Neural progenitor cell (in vitro differentiated cells): Measurements from ENCODE around the gene SLC26A6. TPM values are rescaled to one million over a fixed set of nuclear protein-coding genes. Genes with fewer than 3 reads are reported as not detected.

Experiments used
- DNase-seq: peaks from one replicate; pipeline ENCODE4 v3.0.0-alpha.2; 2016; ENCODE audit warnings: low spot score
- H2AFZ ChIP-seq: fragments of 200-600 bp; sonication (generic); replicated peaks from 2 replicates; pipeline ENCODE4 v1.6.1; 2016; ENCODE audit warnings: antibody characterized with exemption
- H3F3A ChIP-seq: fragments of 200-600 bp; sonication (generic); 2 replicates; pipeline ENCODE4 v1.6.1; 2016; ENCODE audit warnings: antibody characterized with exemption, low read depth
- H3K27ac ChIP-seq: fragments of 200-600 bp; sonication (generic); 2 replicates; pipeline ENCODE4 v1.5.1; 2016; ENCODE audit warnings: mild to moderate bottlenecking
- H3K27me3 ChIP-seq: fragments of 200-600 bp; sonication (generic); 2 replicates; pipeline ENCODE4 v1.6.1; 2016; ENCODE audit warnings: mild to moderate bottlenecking, moderate library complexity
- H3K36me3 ChIP-seq: fragments of 200-600 bp; sonication (generic); 2 replicates; pipeline ENCODE4 v1.5.1; 2016
- H3K4me1 ChIP-seq: fragments of 200-600 bp; sonication (generic); 2 replicates; pipeline ENCODE4 v1.6.1; 2016; ENCODE audit warnings: mixed run types
- H3K4me2 ChIP-seq: fragments of 200-600 bp; sonication (generic); 2 replicates; pipeline ENCODE4 v1.6.1; 2016
- H3K4me3 ChIP-seq: fragments of 200-600 bp; sonication (generic); 2 replicates; pipeline ENCODE4 v1.5.1; 2016
- H3K79me2 ChIP-seq: fragments of 200-600 bp; sonication (generic); 2 replicates; pipeline ENCODE4 v1.6.1; 2016; ENCODE audit warnings: low read depth
- H3K9ac ChIP-seq: fragments of 200-600 bp; sonication (generic); 2 replicates; pipeline ENCODE4 v1.6.1; 2016
- H3K9me3 ChIP-seq: fragments of 200-600 bp; sonication (generic); 2 replicates; pipeline ENCODE4 v1.5.1; 2016; ENCODE audit warnings: low read depth
- H4K20me1 ChIP-seq: fragments of 200-600 bp; sonication (generic); 2 replicates; pipeline ENCODE4 v1.6.1; 2016; ENCODE audit warnings: low read depth
- H3K27ac Mint-ChIP-seq: 3 replicates; pipeline ENCODE4 v1.8.0; 2021; ENCODE audit warnings: mixed read lengths
- H3K27me3 Mint-ChIP-seq: 2 replicates; pipeline ENCODE4 v1.8.0; 2022; ENCODE audit warnings: low read depth, mild to moderate bottlenecking, inconsistent platforms, moderate library complexity, mixed read lengths; ENCODE audit not compliant: insufficient read depth
- H3K36me3 Mint-ChIP-seq: 3 replicates; pipeline ENCODE4 v1.8.0; 2021; ENCODE audit warnings: mixed read lengths
- H3K4me1 Mint-ChIP-seq: 3 replicates; pipeline ENCODE4 v1.8.0; 2021; ENCODE audit warnings: mixed read lengths
- H3K4me3 Mint-ChIP-seq: 3 replicates; pipeline ENCODE4 v1.8.0; 2021; ENCODE audit warnings: mild to moderate bottlenecking, moderate library complexity, mixed read lengths
- H3K9me3 Mint-ChIP-seq: 3 replicates; pipeline ENCODE4 v1.8.0; 2020; ENCODE audit warnings: mixed read lengths
- EZH2 ChIP-seq: fragments of 200-600 bp; sonication (generic); IDR thresholded peaks from 2 replicates; pipeline ENCODE4 v1.6.1; 2017; ENCODE audit warnings: antibody characterized with exemption, mild to moderate bottlenecking, moderate library complexity
- EZH2phosphoT487 ChIP-seq: fragments of 200-600 bp; sonication (generic); IDR thresholded peaks from 2 replicates; pipeline ENCODE4 v1.6.1; 2017; ENCODE audit warnings: antibody characterized with exemption
- total RNA-seq: library from RNA; depleted of rRNA; stranded (reverse); fragments of >200 nt; gene quantifications from 2 replicates; pipeline ENCODE4 v1.2.3, GENCODE V29; 2015; ENCODE audit warnings: low replicate concordance
- TF ChIP-seq, protein P1 (sequence below): fragments of 200-600 bp; sonication (generic); IDR thresholded peaks from 2 replicates; pipeline ENCODE4 v1.5.1; 2017; ENCODE audit warnings: antibody characterized with exemption, mild to moderate bottlenecking

Gene SLC26A6
- total RNA-seq, 1 donor from 2014 or later: 42.5 TPM

DNA sequence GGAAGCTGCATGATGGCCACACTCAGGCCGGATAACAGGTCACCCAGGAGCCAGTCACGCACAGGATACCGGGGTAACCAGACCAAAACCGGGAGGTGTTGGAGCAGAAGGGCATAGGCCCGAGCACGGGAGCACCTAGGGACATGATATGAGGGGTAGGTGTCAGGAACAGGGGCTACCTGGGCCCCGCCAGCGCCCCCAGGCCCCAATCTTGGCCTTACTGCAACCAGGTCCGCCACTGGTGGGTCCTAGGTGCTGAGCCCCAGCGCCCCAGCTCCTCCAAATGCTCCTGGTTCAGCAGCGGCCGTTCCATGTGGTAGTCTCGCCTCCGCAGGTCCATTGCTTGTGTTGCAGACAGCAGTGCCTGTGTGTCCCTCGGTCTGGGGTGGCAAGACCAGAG is 2.0 kb downstream of the SLC26A6 start:
- Mint-ChIP-seq H3K4me3 (peak overlapping the region; percentile 70), H3K36me3 (peaks cover 18% of the 10 kb centered on the region), H3K27me3 (peaks cover 7% of the 10 kb centered on the region), H3K27ac (no peak overlapping the region), H3K9me3 (no peaks in the 10 kb centered on the region), H3K4me1 (peaks cover 27% of the 10 kb centered on the region)
- Histone ChIP-seq H3K9me3 (no peaks in the 10 kb centered on the region), H3K27me3 (no peaks in the 10 kb centered on the region), H3K9ac (no peak overlapping the region), H3F3A (peaks cover 21% of the 10 kb centered on the region), H4K20me1 (peaks cover 24% of the 10 kb centered on the region), H3K4me1 (peaks cover 18% of the 10 kb centered on the region), H3K36me3 (no peaks in the 10 kb centered on the region), H3K27ac (no peak overlapping the region), H2AFZ (no peak overlapping the region), H3K4me2 (no peak overlapping the region), H3K79me2 (peaks cover 14% of the 10 kb centered on the region), H3K4me3 (no peak overlapping the region)
- TF ChIP-seq EZH2phosphoT487: no peak
- DNase-seq: no peak

DNA sequence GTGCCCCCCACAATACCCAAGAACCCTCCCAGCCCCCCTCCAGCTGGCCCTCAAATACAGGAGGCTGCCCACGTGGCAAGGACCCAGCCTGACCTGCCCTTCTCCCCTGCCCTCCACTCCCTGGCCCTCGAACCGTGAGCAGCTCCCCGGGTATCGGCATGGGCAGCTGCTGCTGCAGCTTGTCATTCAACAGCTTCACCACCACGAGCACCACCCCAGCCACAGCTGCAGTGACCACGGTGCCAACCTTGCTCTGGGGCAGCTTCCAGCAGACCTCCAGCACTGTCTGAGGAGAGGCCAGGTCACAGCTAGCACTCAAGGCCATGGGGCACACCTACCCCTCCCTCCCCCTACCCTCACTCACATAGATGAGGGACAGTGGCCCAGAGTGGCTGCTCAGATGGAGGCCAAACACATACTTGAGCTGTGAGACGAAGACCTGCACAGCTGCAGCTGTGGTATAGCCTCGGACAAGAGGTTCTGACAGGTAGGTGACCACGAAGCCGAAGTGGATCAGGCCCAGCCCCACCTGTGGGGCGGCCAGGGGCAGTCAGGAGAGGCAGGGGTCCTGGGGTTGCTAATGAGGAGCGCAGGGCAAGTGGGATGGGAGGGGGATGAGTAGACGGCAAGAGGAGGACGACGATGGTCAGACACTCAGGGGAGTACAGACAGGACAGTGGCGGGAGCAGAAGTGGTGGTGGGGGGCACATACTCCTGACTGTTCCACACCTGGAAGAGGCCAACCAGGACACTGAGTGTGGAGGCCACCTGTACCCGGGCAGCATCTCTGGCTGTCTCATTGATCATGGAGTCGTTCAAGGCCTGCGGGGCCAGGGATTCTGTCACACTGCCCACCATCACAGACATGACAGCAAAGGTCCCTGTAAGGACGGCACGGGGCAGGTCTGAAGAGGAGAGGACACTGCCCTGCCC is 3.5 kb downstream of the SLC26A6 start:
- Mint-ChIP-seq H3K27ac (no peak overlapping the region), H3K4me3 (no peak overlapping the region), H3K4me1 (peaks cover 29% of the 10 kb centered on the region), H3K27me3 (peaks cover 11% of the 10 kb centered on the region), H3K9me3 (no peaks in the 10 kb centered on the region), H3K36me3 (peaks cover 28% of the 10 kb centered on the region)
- Histone ChIP-seq H3K79me2 (peaks cover 14% of the 10 kb centered on the region), H3K4me3 (no peak overlapping the region), H3K27ac (no peak overlapping the region), H3F3A (peaks cover 21% of the 10 kb centered on the region), H3K27me3 (no peaks in the 10 kb centered on the region), H3K4me2 (no peak overlapping the region), H3K4me1 (peaks cover 16% of the 10 kb centered on the region), H3K9ac (no peak overlapping the region), H3K36me3 (no peaks in the 10 kb centered on the region), H2AFZ (no peak overlapping the region), H3K9me3 (no peaks in the 10 kb centered on the region), H4K20me1 (peaks cover 24% of the 10 kb centered on the region)
- DNase-seq: no peak
- TF ChIP-seq, protein P1, sequence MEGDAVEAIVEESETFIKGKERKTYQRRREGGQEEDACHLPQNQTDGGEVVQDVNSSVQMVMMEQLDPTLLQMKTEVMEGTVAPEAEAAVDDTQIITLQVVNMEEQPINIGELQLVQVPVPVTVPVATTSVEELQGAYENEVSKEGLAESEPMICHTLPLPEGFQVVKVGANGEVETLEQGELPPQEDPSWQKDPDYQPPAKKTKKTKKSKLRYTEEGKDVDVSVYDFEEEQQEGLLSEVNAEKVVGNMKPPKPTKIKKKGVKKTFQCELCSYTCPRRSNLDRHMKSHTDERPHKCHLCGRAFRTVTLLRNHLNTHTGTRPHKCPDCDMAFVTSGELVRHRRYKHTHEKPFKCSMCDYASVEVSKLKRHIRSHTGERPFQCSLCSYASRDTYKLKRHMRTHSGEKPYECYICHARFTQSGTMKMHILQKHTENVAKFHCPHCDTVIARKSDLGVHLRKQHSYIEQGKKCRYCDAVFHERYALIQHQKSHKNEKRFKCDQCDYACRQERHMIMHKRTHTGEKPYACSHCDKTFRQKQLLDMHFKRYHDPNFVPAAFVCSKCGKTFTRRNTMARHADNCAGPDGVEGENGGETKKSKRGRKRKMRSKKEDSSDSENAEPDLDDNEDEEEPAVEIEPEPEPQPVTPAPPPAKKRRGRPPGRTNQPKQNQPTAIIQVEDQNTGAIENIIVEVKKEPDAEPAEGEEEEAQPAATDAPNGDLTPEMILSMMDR: no peak
- TF ChIP-seq EZH2phosphoT487: no peak
- TF ChIP-seq EZH2: no peak

DNA sequence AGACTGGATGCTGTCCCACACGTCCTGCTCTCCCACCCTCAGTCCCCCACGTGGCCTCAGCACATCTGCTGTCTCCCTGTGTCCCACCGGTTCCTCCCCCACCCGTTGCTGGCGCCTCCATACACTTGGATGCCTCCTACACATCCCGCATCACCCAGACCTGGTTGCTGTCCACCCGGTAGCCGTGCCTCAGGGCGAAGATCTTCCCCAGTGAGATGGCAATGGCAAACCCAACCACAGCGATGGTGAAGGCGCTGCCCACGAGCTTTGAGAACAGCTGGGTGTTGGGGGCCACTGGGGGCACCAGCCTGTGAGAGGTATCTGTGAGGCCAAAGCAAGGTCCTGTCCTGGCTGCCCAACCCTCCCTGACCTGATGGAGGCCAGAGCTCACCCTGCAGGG is 4.4 kb downstream of the SLC26A6 start:
- no peak overlapping the region for H3K4me3 ChIP-seq
- H3K4me2 ChIP-seq: no peak overlapping the region
- no peak overlapping the region for H2AFZ ChIP-seq
- DNase-seq: no peak
- no peaks in the 10 kb centered on the region for H3K27me3 ChIP-seq
- peaks cover 32% of the 10 kb centered on the region for H3K36me3 Mint-ChIP-seq
- TF ChIP-seq, protein P1: no peak
- TF ChIP-seq EZH2phosphoT487 (no peak), EZH2 (no peak)
- peaks cover 12% of the 10 kb centered on the region for H3F3A ChIP-seq
- H3K4me3 Mint-ChIP-seq: no peak overlapping the region
- H3K36me3 ChIP-seq: no peaks in the 10 kb centered on the region
- peaks cover 26% of the 10 kb centered on the region for H3K4me1 Mint-ChIP-seq
- H4K20me1 ChIP-seq: peaks cover 29% of the 10 kb centered on the region
- H3K4me1 ChIP-seq: peaks cover 6% of the 10 kb centered on the region
- H3K79me2 ChIP-seq: peaks cover 14% of the 10 kb centered on the region
- H3K9me3 Mint-ChIP-seq: no peaks in the 10 kb centered on the region
- H3K27me3 Mint-ChIP-seq: peaks cover 8% of the 10 kb centered on the region
- no peak overlapping the region for H3K27ac Mint-ChIP-seq
- no peak overlapping the region for H3K27ac ChIP-seq
- no peak overlapping the region for H3K9ac ChIP-seq
- no peaks in the 10 kb centered on the region for H3K9me3 ChIP-seq

DNA sequence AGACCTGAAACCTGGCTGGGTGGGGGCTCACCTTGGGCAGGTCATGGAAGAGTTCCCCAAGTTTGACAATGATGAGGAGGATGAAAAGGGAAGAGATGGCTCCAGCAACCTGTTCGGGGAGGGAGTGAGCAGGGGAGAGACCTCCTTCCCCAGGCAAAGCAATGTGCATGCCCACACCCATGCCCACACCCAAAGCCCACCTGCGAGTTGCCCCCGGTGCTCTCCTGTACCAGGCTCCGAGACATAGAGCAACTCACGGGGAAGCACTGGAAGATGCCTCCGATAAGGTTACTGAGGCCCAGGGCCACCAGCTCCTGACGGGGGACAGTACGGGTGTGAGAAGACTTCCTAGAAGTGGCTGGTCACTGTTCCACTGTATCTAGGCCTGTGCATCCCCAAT is 4.9 kb downstream of the SLC26A6 start:
- Mint-ChIP-seq H3K4me1 (peaks cover 26% of the 10 kb centered on the region), H3K27ac (no peak overlapping the region), H3K4me3 (peak overlapping the region; percentile 61), H3K36me3 (peaks cover 32% of the 10 kb centered on the region), H3K27me3 (peaks cover 8% of the 10 kb centered on the region), H3K9me3 (no peaks in the 10 kb centered on the region)
- TF ChIP-seq, protein P1: no peak
- TF ChIP-seq EZH2phosphoT487 (no peak), EZH2 (no peak)
- H3K4me2 ChIP-seq: no peak overlapping the region
- H3K9me3 ChIP-seq: no peaks in the 10 kb centered on the region
- no peak overlapping the region for H2AFZ ChIP-seq
- H3K4me1 ChIP-seq: peaks cover 6% of the 10 kb centered on the region
- no peak overlapping the region for H3K27ac ChIP-seq
- no peak overlapping the region for H3K4me3 ChIP-seq
- no peak for DNase-seq
- no peak overlapping the region for H3K9ac ChIP-seq
- peaks cover 8% of the 10 kb centered on the region for H3F3A ChIP-seq
- peaks cover 14% of the 10 kb centered on the region for H3K79me2 ChIP-seq
- H3K27me3 ChIP-seq: no peaks in the 10 kb centered on the region
- no peaks in the 10 kb centered on the region for H3K36me3 ChIP-seq
- H4K20me1 ChIP-seq: peaks cover 29% of the 10 kb centered on the region
